HL-60/S4 (cell line): ENCODE data around the gene TP53BP2.

Experiments used
- in situ Hi-C: fragments of 300-500 bp; cut with MboI; formaldehyde crosslinking; loops from 2 replicates; pipeline ENCODE4 v1.14.3; 2022; ENCODE audit warnings: low sequenced_read_pairs

Gene TP53BP2

GRCh38 chr1:223802032-223802431 lies 43.7 kb downstream of the TP53BP2 start:
- in situ Hi-C loops, result no loop called here

DNA sequence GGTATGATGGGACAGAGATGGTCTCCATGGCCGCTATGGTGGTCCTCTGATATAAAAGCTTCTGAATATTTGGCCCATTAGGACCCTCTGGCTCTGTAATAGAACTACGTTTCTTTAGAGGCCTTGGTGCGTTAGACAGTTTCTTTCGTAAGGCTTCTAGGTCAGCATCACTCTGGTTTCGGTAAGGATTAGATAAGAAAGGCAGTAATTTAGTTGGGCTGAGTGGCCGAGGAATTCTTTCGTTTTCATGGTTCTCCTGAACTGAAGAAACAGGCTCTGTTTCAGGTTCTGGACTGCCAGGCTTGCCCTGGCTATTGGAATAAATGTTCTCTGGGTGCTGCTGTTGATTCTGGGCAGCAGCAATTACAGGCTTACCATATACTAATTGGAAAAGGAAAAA lies 49.5 kb downstream of the TP53BP2 start:
- in situ Hi-C loops, result no loop called here

GRCh38 chr1:223794136-223794880 lies 51.4 kb downstream of the TP53BP2 start:
- in situ Hi-C loops, result no loop called here

DNA sequence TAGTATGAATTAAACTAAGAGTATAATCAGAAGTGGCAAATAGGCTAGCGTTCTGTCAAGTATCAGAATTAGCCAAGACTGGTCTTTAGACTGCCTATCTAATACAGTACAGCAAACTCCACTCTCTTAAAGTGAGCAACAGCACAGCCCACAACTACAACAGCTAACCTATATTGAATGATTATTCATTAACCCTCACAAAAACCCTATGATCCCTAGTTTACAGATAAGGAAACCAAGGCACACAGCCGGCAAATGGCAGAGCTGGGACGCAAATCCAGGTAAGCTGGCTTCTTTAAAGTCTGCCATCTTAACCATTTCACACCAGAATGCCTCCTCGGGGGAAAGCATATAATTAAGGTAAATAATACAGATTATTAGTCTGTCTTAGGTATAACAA lies 52.0 kb downstream of the TP53BP2 start:
- in situ Hi-C loops, result no loop called here

- in situ Hi-C loops, result no loop called here
These were observed 53.7 kb downstream of the TP53BP2 start for GRCh38 chr1:223792046-223792445.

- in situ Hi-C loops, result no loop called here
These were observed 56.9 kb downstream of the TP53BP2 start for GRCh38 chr1:223788746-223789415.

- in situ Hi-C loops, result no loop called here
These were observed 59.9 kb downstream of the TP53BP2 start for GRCh38 chr1:223785808-223786207.

- in situ Hi-C loops, result no loop called here
These were observed 61.2 kb downstream of the TP53BP2 start for GRCh38 chr1:223784541-223784940.

GRCh38 chr1:223783676-223784075 lies 62.1 kb downstream of the TP53BP2 start:
- in situ Hi-C loops, result no loop called here

DNA sequence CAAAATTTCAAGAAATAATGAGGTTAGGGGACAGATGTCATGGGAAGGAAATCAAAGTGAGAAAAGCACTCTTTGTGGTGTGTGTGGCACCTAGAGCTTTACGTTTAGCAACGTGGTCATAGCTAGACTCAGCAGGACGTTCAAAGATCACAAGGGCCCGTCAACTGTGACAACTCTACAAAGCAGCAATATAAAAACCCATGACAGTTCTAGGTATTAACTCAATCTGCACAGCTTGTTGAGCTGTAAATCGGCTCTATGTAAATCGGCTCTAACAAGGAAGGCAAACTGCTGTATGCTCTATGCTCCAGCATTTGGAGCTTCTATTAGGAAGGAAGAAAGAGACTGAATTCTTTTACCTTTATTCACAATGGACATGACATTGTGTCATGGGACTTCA lies 64.8 kb downstream of the TP53BP2 start:
- in situ Hi-C loops, result no loop called here

DNA sequence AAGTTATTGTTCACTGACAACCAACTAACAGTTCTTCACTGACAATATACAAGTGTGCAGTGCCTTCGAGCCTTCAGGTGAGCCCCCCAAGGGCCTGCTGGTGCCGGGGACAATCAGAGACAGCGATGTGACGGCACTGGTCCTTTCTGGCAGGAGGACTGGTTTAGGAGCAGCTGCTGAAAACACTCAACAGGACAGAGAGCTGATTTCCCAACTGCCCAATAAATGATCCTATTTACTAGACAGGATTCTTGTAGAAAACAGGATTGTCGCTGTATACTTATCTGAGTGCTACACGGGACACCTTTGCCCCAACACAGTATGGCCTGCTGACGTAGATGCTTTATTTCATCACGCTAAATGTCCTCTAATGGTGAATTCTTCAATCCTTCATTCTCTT lies 65.4 kb downstream of the TP53BP2 start:
- in situ Hi-C loops, result no loop called here

DNA sequence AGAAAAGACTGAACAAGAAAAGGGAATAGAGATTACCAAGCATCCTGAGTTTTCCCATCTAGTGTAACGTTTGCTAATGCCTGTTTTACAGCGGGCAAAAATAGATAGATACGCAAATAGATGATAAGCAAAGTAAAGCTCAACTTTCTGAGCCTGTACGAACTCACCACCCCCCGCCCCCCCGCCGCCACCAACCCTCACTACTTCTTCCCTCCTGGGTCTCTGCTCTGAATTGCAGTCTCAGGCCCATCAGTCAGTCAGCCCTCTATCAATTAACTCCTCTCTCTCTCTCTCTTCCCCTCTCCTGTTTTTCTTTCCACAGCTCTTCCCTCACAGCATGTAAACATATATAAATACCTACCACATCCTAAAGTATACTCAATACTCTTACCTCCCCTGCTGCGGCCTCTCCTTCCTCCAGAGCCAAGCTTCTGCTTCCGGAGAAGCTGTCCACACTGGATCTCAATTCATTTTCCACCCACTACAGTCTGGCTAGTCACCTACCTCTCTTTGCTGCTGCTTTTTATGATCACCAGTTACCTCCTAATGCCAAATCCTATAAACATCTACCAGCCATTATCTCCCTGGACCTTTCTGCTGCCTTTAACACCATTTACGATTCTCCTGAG lies 68.8 kb downstream of the TP53BP2 start:
- in situ Hi-C loops, result no loop called here

GRCh38 chr1:223776075-223776814 lies 69.5 kb downstream of the TP53BP2 start:
- in situ Hi-C loops, result no loop called here

- in situ Hi-C loops, result no loop called here
These were observed 70.1 kb downstream of the TP53BP2 start for GRCh38 chr1:223775711-223776074.

DNA sequence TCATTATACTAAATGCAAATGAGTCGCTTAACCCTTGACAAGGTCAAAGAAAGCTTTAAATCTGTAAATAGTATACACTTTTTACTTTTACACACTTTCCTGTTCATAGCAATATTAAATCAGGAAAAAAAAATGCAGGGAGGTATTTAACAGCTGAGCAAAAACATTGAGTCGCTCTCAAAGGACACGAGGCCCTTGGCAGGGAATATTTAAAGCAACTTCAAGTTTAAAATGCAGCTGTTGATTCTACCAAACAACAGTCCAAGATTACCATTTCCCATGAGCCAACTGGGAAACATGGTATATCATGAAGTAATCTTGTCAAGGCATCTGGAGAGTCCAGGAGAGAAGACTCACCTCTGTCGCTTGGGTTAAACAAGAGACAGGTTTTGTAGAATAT lies 70.7 kb downstream of the TP53BP2 start:
- in situ Hi-C loops, result no loop called here

- in situ Hi-C loops, result no loop called here
These were observed 71.5 kb downstream of the TP53BP2 start for GRCh38 chr1:223774134-223774814.

- in situ Hi-C loops, result no loop called here
These were observed 73.0 kb downstream of the TP53BP2 start for GRCh38 chr1:223772771-223773160.

DNA sequence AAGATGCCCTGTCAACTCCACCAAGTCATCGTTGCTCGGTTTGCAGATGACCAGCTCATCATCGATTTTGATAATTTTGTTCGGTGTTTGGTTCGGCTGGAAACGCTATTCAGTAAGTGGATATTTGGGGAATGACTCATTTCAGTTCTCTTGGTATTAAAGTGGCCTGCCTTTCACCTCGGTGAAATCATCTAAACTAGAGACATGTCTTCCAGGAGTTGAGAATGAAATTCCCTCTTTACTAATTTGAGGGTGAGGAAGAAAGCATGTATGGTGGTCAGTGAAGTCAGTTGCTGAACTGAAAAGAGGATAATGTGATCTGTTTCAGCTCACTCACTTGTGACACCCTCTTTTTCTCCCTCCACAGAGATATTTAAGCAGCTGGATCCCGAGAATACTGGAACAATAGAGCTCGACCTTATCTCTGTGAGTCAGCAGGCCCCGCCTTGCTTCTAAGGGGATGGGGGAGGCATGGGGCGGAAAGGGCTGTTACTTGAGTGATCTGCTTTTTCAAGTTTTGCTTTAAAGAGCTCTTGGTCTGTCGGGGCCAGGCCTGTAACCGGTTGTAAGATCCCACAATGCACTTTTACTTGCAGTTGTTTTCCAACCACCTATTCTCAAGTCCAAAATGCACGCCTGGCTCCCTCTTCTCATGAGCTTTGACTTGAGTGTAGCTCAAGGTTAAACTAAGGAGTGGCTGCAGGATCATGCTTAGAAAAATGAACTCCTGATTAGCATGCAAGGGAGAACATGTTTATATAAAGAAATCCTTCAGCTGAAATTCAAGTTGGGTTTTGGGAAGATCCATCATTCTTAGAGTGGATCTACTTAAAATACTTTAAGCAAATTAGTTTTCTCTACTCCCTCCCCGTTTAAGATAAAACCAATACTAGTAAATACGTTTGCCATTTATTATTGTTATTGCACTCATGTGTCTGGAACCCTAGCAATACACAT lies 73.7 kb downstream of the TP53BP2 start:
- in situ Hi-C loops, result no loop called here

- in situ Hi-C loops, result no loop called here
These were observed 74.3 kb downstream of the TP53BP2 start for GRCh38 chr1:223771469-223771813.
